HG02588 (cell line): ENCODE results near the gene MYO5B.

Experiments
- ATAC-seq: cut with Tn5 transposase; IDR thresholded peaks from one replicate; pipeline ENCODE4 v1.9.1; 2021; ENCODE audit warnings: mild to moderate bottlenecking, moderate library complexity; ENCODE audit not compliant: unreplicated experiment

MYO5B gene

GRCh38 chr18:49861659-49862058 lies 333.3 kb downstream of the MYO5B start:
- ATAC-seq: no peak

GRCh38 chr18:49859725-49860124 lies 335.2 kb downstream of the MYO5B start:
- ATAC-seq: no peak

GRCh38 chr18:49859021-49859359 lies 336.0 kb downstream of the MYO5B start:
- no peak for ATAC-seq

- ATAC-seq: no peak
These were observed 336.5 kb downstream of the MYO5B start for GRCh38 chr18:49858309-49859020.

GRCh38 chr18:49857708-49858107 lies 337.2 kb downstream of the MYO5B start:
- ATAC-seq: no peak

GRCh38 chr18:49856496-49856895 lies 338.5 kb downstream of the MYO5B start:
- ATAC-seq: no peak

- no peak for ATAC-seq
These were observed 339.1 kb downstream of the MYO5B start for GRCh38 chr18:49855711-49856415.

GRCh38 chr18:49854681-49855080 lies 340.3 kb downstream of the MYO5B start:
- no peak for ATAC-seq

- ATAC-seq: no peak
These were observed 341.5 kb downstream of the MYO5B start for GRCh38 chr18:49853436-49853835.

- ATAC-seq: no peak
These were observed 341.9 kb downstream of the MYO5B start for GRCh38 chr18:49853011-49853410.

GRCh38 chr18:49851624-49852023 lies 343.3 kb downstream of the MYO5B start:
- no peak for ATAC-seq

GRCh38 chr18:49850636-49851035 lies 344.3 kb downstream of the MYO5B start:
- no peak for ATAC-seq

- no peak for ATAC-seq
These were observed 345.4 kb downstream of the MYO5B start for GRCh38 chr18:49849331-49850217.

- ATAC-seq: no peak
These were observed 346.8 kb downstream of the MYO5B start for GRCh38 chr18:49848115-49848514.

GRCh38 chr18:49847524-49847923 lies 347.4 kb downstream of the MYO5B start:
- no peak for ATAC-seq

- no peak for ATAC-seq
These were observed 348.1 kb downstream of the MYO5B start for GRCh38 chr18:49846718-49847470.

GRCh38 chr18:49846361-49846662 lies 348.6 kb downstream of the MYO5B start:
- ATAC-seq: no peak

- no peak for ATAC-seq
These were observed 349.2 kb downstream of the MYO5B start for GRCh38 chr18:49845629-49846360.

- no peak for ATAC-seq
These were observed 350.0 kb downstream of the MYO5B start for GRCh38 chr18:49844903-49845302.
